Neuronal stem cell (in vitro differentiated cells): ENCODE data around the gene CCDC15.
"Not testable (repeated sequence)": the region's sequence is repeated elsewhere in the genome, so short reads cannot be mapped to it uniquely, and the experiment has no call there.

ENCODE experiments used
- DNase-seq: peaks from one replicate; pipeline ENCODE4 v3.0.0-alpha.2; 2013; ENCODE audit warnings: low spot score
- H2AFZ ChIP-seq: one replicate; pipeline ENCODE4 v1.6.1; 2013; ENCODE audit warnings: mild to moderate bottlenecking, low read length, inconsistent platforms
- H2AK5ac ChIP-seq: 2 replicates; pipeline ENCODE4 v1.6.1; 2013; ENCODE audit warnings: low read depth, mild to moderate bottlenecking, inconsistent platforms, low read length, moderate library complexity, mixed read lengths
- H2BK120ac ChIP-seq: 2 replicates; pipeline ENCODE4 v1.6.1; 2013; ENCODE audit warnings: low read depth, mild to moderate bottlenecking, inconsistent platforms, low read length, moderate library complexity, mixed read lengths
- H2BK12ac ChIP-seq: one replicate; pipeline ENCODE4 v1.6.1; 2013; ENCODE audit warnings: low read length, inconsistent platforms
- H2BK15ac ChIP-seq: 2 replicates; pipeline ENCODE4 v1.6.1; 2013; ENCODE audit warnings: mild to moderate bottlenecking, low read length, inconsistent platforms, mixed read lengths
- H2BK5ac ChIP-seq: one replicate; pipeline ENCODE4 v1.6.1; 2013; ENCODE audit warnings: inconsistent platforms, mild to moderate bottlenecking, low read length, moderate library complexity
- H3K14ac ChIP-seq: one replicate; pipeline ENCODE4 v1.6.1; 2013; ENCODE audit warnings: low read length, inconsistent platforms
- H3K18ac ChIP-seq: 2 replicates; pipeline ENCODE4 v1.6.1; 2013; ENCODE audit warnings: low read length, inconsistent platforms
- H3K23ac ChIP-seq: 2 replicates; pipeline ENCODE4 v1.6.1; 2013; ENCODE audit warnings: low read depth, mild to moderate bottlenecking, mixed read lengths, low read length, inconsistent platforms; ENCODE audit not compliant: poor library complexity
- H3K27ac ChIP-seq: replicated peaks from 3 replicates; pipeline ENCODE4 v1.5.1; 2013; ENCODE audit warnings: low read length, inconsistent platforms
- H3K27me3 ChIP-seq, 3 experiments: 2 replicates each; pipeline ENCODE4 v1.6.1; 2013; ENCODE audit warnings: low read length in 3 of 3, mild to moderate bottlenecking in 2 of 3, inconsistent platforms in 1 of 3, low read depth in 1 of 3, mixed read lengths in 1 of 3, moderate library complexity in 1 of 3; ENCODE audit not compliant: control insufficient read depth in 3 of 3, insufficient read depth in 3 of 3
- H3K36me3 ChIP-seq, 2 donors: replicated peaks in 1 of 2; 2 replicates each; pipeline ENCODE4 v1.6.1; 2013; ENCODE audit warnings: low read length in 2 of 2; ENCODE audit not compliant: control insufficient read depth in 2 of 2, insufficient read depth in 2 of 2
- H3K4ac ChIP-seq: 2 replicates; pipeline ENCODE4 v1.6.1; 2013; ENCODE audit warnings: inconsistent platforms, mild to moderate bottlenecking, low read length, moderate library complexity
- H3K4me1 ChIP-seq, 2 donors: 1 replicate in 1 of 2; 2 replicates in 1 of 2; pipeline ENCODE4 v1.6.1; 2013; ENCODE audit warnings: low read length in 2 of 2, low read depth in 1 of 2; ENCODE audit not compliant: control insufficient read depth in 2 of 2, insufficient read depth in 1 of 2
- H3K4me2 ChIP-seq: one replicate; pipeline ENCODE4 v1.6.1; 2013; ENCODE audit warnings: mild to moderate bottlenecking, low read length, inconsistent platforms; ENCODE audit not compliant: insufficient read depth, poor library complexity, severe bottlenecking
- H3K4me3 ChIP-seq, 2 donors: 2 replicates each; pipeline ENCODE4 v1.5.1; 2013; ENCODE audit warnings: low read length in 2 of 2, mild to moderate bottlenecking in 2 of 2, inconsistent platforms in 1 of 2, moderate library complexity in 1 of 2
- H3K79me1 ChIP-seq: one replicate; pipeline ENCODE4 v1.6.1; 2013; ENCODE audit warnings: low read depth, mild to moderate bottlenecking, inconsistent platforms, low read length, moderate library complexity
- H3K9ac ChIP-seq: one replicate; pipeline ENCODE4 v1.6.1; 2013; ENCODE audit warnings: mild to moderate bottlenecking, low read depth, low read length, inconsistent platforms; ENCODE audit not compliant: poor library complexity
- H3K9me3 ChIP-seq, 2 donors: replicated peaks in 1 of 2; 2 replicates each; pipeline versions ENCODE3 to v1.6.1; 2013; ENCODE audit warnings: low read length in 2 of 2, mild to moderate bottlenecking in 2 of 2, inconsistent platforms in 1 of 2, low read depth in 1 of 2, mixed read lengths in 1 of 2, moderate library complexity in 1 of 2; ENCODE audit not compliant: control insufficient read depth in 2 of 2, insufficient read depth in 1 of 2
- H4K8ac ChIP-seq: one replicate; pipeline ENCODE4 v1.6.1; 2013; ENCODE audit warnings: low read depth, mild to moderate bottlenecking, inconsistent platforms, low read length, moderate library complexity
- H4K91ac ChIP-seq: one replicate; pipeline ENCODE4 v1.6.1; 2013; ENCODE audit warnings: low read length, low read depth, mild to moderate bottlenecking, inconsistent platforms; ENCODE audit not compliant: poor library complexity
- WGBS, 2 donors: extraction: QIAGEN DNeasy Blood & Tissue Kit; methylation state at CpG; one replicate each; pipeline ENCODE4 v1.1.7; 2013; ENCODE audit warnings: missing lambda C conversion rate in 2 of 2, mixed read lengths in 1 of 2; ENCODE audit not compliant: insufficient read length in 2 of 2, insufficient replicate concordance in 1 of 2; ENCODE audit errors: extremely low coverage in 2 of 2; 5-methylcytosine and 5-hydroxymethylcytosine counted together

CCDC15 gene

GRCh38 chr11:125090151-125090550 lies 136.1 kb downstream of the CCDC15 start:
- H3K27me3 ChIP-seq, H2BK120ac ChIP-seq, DNase-seq, H2BK5ac ChIP-seq, H3K23ac ChIP-seq, H2BK15ac ChIP-seq, H3K9ac ChIP-seq, H3K4ac ChIP-seq, H3K4me2 ChIP-seq, H4K91ac ChIP-seq, H4K8ac ChIP-seq, H3K79me1 ChIP-seq, H3K18ac ChIP-seq, H2AFZ ChIP-seq, H2BK12ac ChIP-seq, H3K14ac ChIP-seq, H3K9me3 ChIP-seq, H2AK5ac ChIP-seq, H3K27ac ChIP-seq, H3K4me3 ChIP-seq: not testable (repeated sequence)
- Histone ChIP-seq H3K4me1 (peaks cover 10 to 12% of the 10 kb centered on the region in 2 donors), H3K36me3 (peaks cover 2 to 11% of the 10 kb centered on the region in 2 donors)
- WGBS, 2 donors = no CpG with 5 or more reads among the region's 10 CpGs

GRCh38 chr11:125090816-125091215 lies 136.8 kb downstream of the CCDC15 start:
- H3K14ac ChIP-seq = no peak overlapping the region
- H4K8ac ChIP-seq = no peak overlapping the region
- no peak overlapping the region for H3K18ac ChIP-seq
- H3K9ac ChIP-seq = no peak overlapping the region
- H3K27me3 ChIP-seq = no peaks in the 10 kb centered on the region
- peaks cover 0 to 17% of the 10 kb centered on the region in 2 donors for H3K36me3 ChIP-seq
- no peak overlapping the region for H3K4me2 ChIP-seq
- no peaks in the 10 kb centered on the region for H3K9me3 ChIP-seq
- no peak overlapping the region for H2AK5ac ChIP-seq
- H3K79me1 ChIP-seq = no peaks in the 10 kb centered on the region
- H3K27ac ChIP-seq = no peak overlapping the region
- no peak overlapping the region for H2BK120ac ChIP-seq
- H2BK15ac ChIP-seq = no peak overlapping the region
- no peak for DNase-seq
- H2BK5ac ChIP-seq = no peak overlapping the region
- peak overlapping the region in 1 of 2 donors; percentile 12 for H3K4me3 ChIP-seq
- H2BK12ac ChIP-seq = no peak overlapping the region
- WGBS, 2 donors = no CpG with 5 or more reads among the region's 6 CpGs
- no peak overlapping the region for H3K4ac ChIP-seq
- H3K4me1 ChIP-seq = peaks cover 10 to 12% of the 10 kb centered on the region in 2 donors
- H2AFZ ChIP-seq = no peak overlapping the region
- no peak overlapping the region for H3K23ac ChIP-seq
- no peak overlapping the region for H4K91ac ChIP-seq
